GM12878 (cell line): Measurements from ENCODE around the gene CACNA1G. TPM values are rescaled to one million over a fixed set of nuclear protein-coding genes. Genes with fewer than 3 reads are reported as not detected.

Source experiments
- ATAC-seq: fragments of 200-7000 bp; cut with Tn5 transposase; 3 replicates; pipeline ENCODE4 v1.9.1; 2020; ENCODE audit warnings: mild to moderate bottlenecking, moderate library complexity
- BruUV-seq: library from RNA; stranded (reverse); fragments of 400-500 nt; replicated peaks from 2 replicates; lab custom pipeline; 2021; lab: Mats Ljungman, UMichigan
- CTCF ChIA-PET: fragments of 300-600 bp; sonication (Branson Sonifier 250); formaldehyde crosslinking; extraction: SDS; loops from one replicate; lab custom pipeline; 2021; ENCODE audit warnings: inconsistent platforms; lab: Yijun Ruan, JAX
- POLR2A ChIA-PET: fragments of 350-600 bp; formaldehyde crosslinking; extraction: SDS; loops from one replicate; lab custom pipeline; 2021; ENCODE audit warnings: inconsistent platforms; lab: Charles Lee
- RAD21 ChIA-PET: fragments of 300-600 bp; sonication (Branson Sonifier 250); formaldehyde crosslinking; loops from one replicate; lab custom pipeline; 2023; ENCODE audit warnings: antibody characterized with exemption; ENCODE audit not compliant: unreplicated experiment; lab: Charles Lee
- SMC1A ChIA-PET: fragments of 300-600 bp; sonication (Branson Sonifier 250); formaldehyde crosslinking; loops from one replicate; lab custom pipeline; 2023; ENCODE audit not compliant: unreplicated experiment, uncharacterized antibody; lab: Charles Lee
- DNase-seq: peaks from one replicate; pipeline ENCODE4 v3.0.0-alpha.2; 2011; ENCODE audit warnings: low read depth, low spot score
- FAIRE-seq: peaks from 3 replicates; lab custom pipeline; 2011; peaks lifted over from hg19 to GRCh38; lab: Jason Lieb, UNC
- H2AFZ ChIP-seq: 2 replicates; pipeline ENCODE4 v1.6.0; 2011; ENCODE audit warnings: low read depth, low read length, control low read depth; ENCODE audit not compliant: control insufficient read depth
- H3K27ac ChIP-seq: 2 replicates; pipeline ENCODE4 v1.5.1; 2011; ENCODE audit warnings: control low read depth; ENCODE audit not compliant: control insufficient read depth, insufficient read depth
- H3K27me3 ChIP-seq, 2 experiments: replicated peaks in 1 of 2; 2 replicates each; pipeline versions ENCODE4 v1.6.0 to v1.6.1; 2011; ENCODE audit warnings: low read length in 1 of 2; ENCODE audit not compliant: control insufficient read depth in 2 of 2, insufficient read depth in 2 of 2
- H3K36me3 ChIP-seq, 2 experiments: 2 replicates each; pipeline ENCODE4 v1.5.1; 2011; ENCODE audit warnings: low read length in 1 of 2; ENCODE audit not compliant: control insufficient read depth in 2 of 2, insufficient read depth in 2 of 2
- H3K4me1 ChIP-seq: 2 replicates; pipeline ENCODE4 v1.6.1; 2011; ENCODE audit warnings: mild to moderate bottlenecking, low read length, moderate library complexity, mixed read lengths; ENCODE audit not compliant: control insufficient read depth, insufficient read depth
- H3K4me2 ChIP-seq: 2 replicates; pipeline ENCODE4 v1.6.0; 2011; ENCODE audit warnings: control low read depth; ENCODE audit not compliant: control insufficient read depth, insufficient read depth
- H3K4me3 ChIP-seq: fragments of 200-600 bp; sonication (generic); 2 replicates; pipeline ENCODE4 v1.5.1; 2016
- H3K79me2 ChIP-seq: 2 replicates; pipeline ENCODE4 v1.6.0; 2011; ENCODE audit warnings: low read length; ENCODE audit not compliant: control insufficient read depth, insufficient read depth
- H3K9ac ChIP-seq: 2 replicates; pipeline ENCODE4 v1.8.0; 2011; ENCODE audit warnings: low read length, control low read depth, mixed read lengths; ENCODE audit not compliant: control insufficient read depth, insufficient read depth
- H3K9me3 ChIP-seq: replicated peaks from 3 replicates; pipeline ENCODE4 v1.5.1; 2011; ENCODE audit warnings: mild to moderate bottlenecking, low read length; ENCODE audit not compliant: control insufficient read depth, insufficient read depth
- H4K20me1 ChIP-seq: 2 replicates; pipeline ENCODE4 v1.6.0; 2011; ENCODE audit not compliant: control insufficient read depth, insufficient read depth
- BACH1 ChIP-seq: fragments of 450-650 bp; IDR thresholded peaks from 2 replicates; pipeline ENCODE4 v1.6.1; 2017; ENCODE audit warnings: mild to moderate bottlenecking, borderline replicate concordance
- CHD1 ChIP-seq: IDR thresholded peaks from 2 replicates; pipeline ENCODE4 v1.6.1; 2012; ENCODE audit warnings: low read depth, low read length, improper control_type of control experiment
- CHD2 ChIP-seq: IDR thresholded peaks from 2 replicates; pipeline ENCODE4 v1.6.1; 2011; ENCODE audit warnings: low read depth, low read length, improper control_type of control experiment, borderline replicate concordance
- CREB1 ChIP-seq: IDR thresholded peaks from 2 replicates; pipeline ENCODE4 v1.6.1; 2012; ENCODE audit warnings: low read depth, mild to moderate bottlenecking, inconsistent platforms
- E4F1 ChIP-seq: fragments of 450-650 bp; IDR thresholded peaks from 2 replicates; pipeline ENCODE4 v1.6.1; 2018; ENCODE audit warnings: borderline replicate concordance, mild to moderate bottlenecking; ENCODE audit not compliant: partially characterized antibody
- IRF5 ChIP-seq: fragments of 450-650 bp; IDR thresholded peaks from 2 replicates; pipeline ENCODE4 v1.6.1; 2017; ENCODE audit warnings: borderline replicate concordance
- NFYA ChIP-seq: IDR thresholded peaks from 2 replicates; pipeline ENCODE4 v1.6.1; 2011; ENCODE audit warnings: low read depth, mild to moderate bottlenecking, low read length, improper control_type of control experiment, borderline replicate concordance
- NR2C1 ChIP-seq: fragments of 450-650 bp; IDR thresholded peaks from 2 replicates; pipeline ENCODE4 v1.6.1; 2017; ENCODE audit warnings: antibody characterized with exemption, mild to moderate bottlenecking, moderate library complexity
- PAX5 ChIP-seq: IDR thresholded peaks from 2 replicates; pipeline ENCODE4 v1.6.1; 2011; ENCODE audit warnings: low read depth, low read length, borderline replicate concordance
- PBX3 ChIP-seq: IDR thresholded peaks from 2 replicates; pipeline ENCODE4 v1.6.1; 2011; ENCODE audit warnings: mild to moderate bottlenecking, low read depth, low read length, moderate library complexity; ENCODE audit not compliant: insufficient replicate concordance
- POLR2AphosphoS2 ChIP-seq: IDR thresholded peaks from 2 replicates; pipeline ENCODE4 v1.6.1; 2011; ENCODE audit warnings: low read depth, mild to moderate bottlenecking, low read length, improper control_type of control experiment, moderate library complexity
- REST ChIP-seq: IDR thresholded peaks from 2 replicates; pipeline ENCODE4 v1.6.1; 2012; ENCODE audit warnings: mild to moderate bottlenecking, low read depth, low read length
- TCF3 ChIP-seq: IDR thresholded peaks from 2 replicates; pipeline ENCODE4 v1.6.1; 2012; ENCODE audit warnings: low read depth, mild to moderate bottlenecking, low read length, borderline replicate concordance; ENCODE audit not compliant: insufficient read depth
- TCF7 ChIP-seq: IDR thresholded peaks from 2 replicates; pipeline ENCODE4 v1.6.1; 2014; ENCODE audit warnings: antibody characterized with exemption, borderline replicate concordance
- YBX1 ChIP-seq: fragments of 450-650 bp; IDR thresholded peaks from 2 replicates; pipeline ENCODE4 v1.6.1; 2016; ENCODE audit warnings: antibody characterized with exemption
- ZNF217 ChIP-seq: fragments of 450-650 bp; IDR thresholded peaks from 2 replicates; pipeline ENCODE4 v1.6.1; 2017; ENCODE audit warnings: antibody characterized with exemption, mild to moderate bottlenecking
- WGBS: methylation state at CpG from one replicate; pipeline ENCODE4 v1.1.6; 2016; ENCODE audit warnings: low lambda C conversion rate; ENCODE audit not compliant: insufficient replicate concordance, insufficient coverage; ENCODE audit errors: missing lambda C conversion rate; 5-methylcytosine and 5-hydroxymethylcytosine counted together
- in situ Hi-C: fragments of 300-500 bp; cut with MboI; formaldehyde crosslinking; loops from 9 replicates; pipeline ENCODE4 v1.14.3; 2018; ENCODE audit warnings: mixed read lengths
- intact Hi-C: fragments of 100-400 bp; cut with micrococcal nuclease; formaldehyde crosslinking; loops from one replicate; pipeline ENCODE4 v1.14.2; 2022; ENCODE audit not compliant: unreplicated experiment
- polyA plus RNA-seq, 11 experiments: library from polyadenylated mRNA; depleted of rRNA in 4 of 11; unstranded in 6 of 11; stranded (reverse) in 5 of 11; fragments of >200 nt; fragmentation: Nextera tagmentation in 4 of 11; fragmentation: Illumina TruSeq in 1 of 11; extraction: Ambion mirVana in 4 of 11; extraction: Trizol in 1 of 11; gene quantifications; 1 replicate in 1 of 11; 2 replicates in 10 of 11; pipeline versions ENCODE4 v1.2.1 to v1.2.3, GENCODE V29; 2011 to 2016; ENCODE audit warnings: inconsistent platforms in 2 of 11, missing spikeins in 2 of 11, low read depth in 1 of 11
- total RNA-seq, 4 experiments: library from RNA; depleted of rRNA in 3 of 4; stranded (reverse); fragments of >200 nt in 3 of 4; fragmentation: Illumina TruSeq in 1 of 4; extraction: Trizol in 1 of 4; gene quantifications; 2 replicates each; pipeline versions ENCODE4 v1.2.1 to v1.2.3, GENCODE V29; 2013 to 2021

CACNA1G gene
- total and polyA plus RNA-seq, 10 of the 15 experiments (the other 5 are each of a cell fraction or from before 2014, with no cell fraction given), result 0.03 to 0.15 TPM; not detected in 8

DNA sequence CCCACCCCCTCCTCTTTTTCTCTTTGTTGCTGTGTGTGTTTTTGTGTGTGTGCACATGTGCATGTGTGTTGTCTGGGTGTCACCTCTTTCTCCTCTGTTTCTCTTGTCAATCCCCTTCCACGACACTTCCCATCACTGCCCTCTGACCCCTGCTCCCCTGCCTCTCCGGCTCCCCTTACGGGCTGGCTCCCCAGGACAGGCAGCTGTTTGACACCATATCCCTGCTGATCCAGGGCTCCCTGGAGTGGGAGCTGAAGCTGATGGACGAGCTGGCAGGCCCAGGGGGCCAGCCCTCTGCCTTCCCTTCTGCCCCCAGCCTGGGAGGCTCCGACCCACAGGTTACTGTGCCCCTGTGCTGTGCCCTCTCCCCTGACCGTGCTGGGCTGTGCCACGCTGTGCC lies 59.0 kb downstream of the CACNA1G start:
- POLR2A ChIA-PET, result no interaction called here
- ATAC-seq (no peak), FAIRE-seq (no peak), DNase-seq (no peak)
- no TSS peak for BruUV-seq
- Histone ChIP-seq H3K27me3 (no peaks in the 10 kb centered on the region; a peak in 1 of 4 replicates), H3K79me2 (no peaks in the 10 kb centered on the region), H3K27ac (no peak overlapping the region), H3K4me2 (no peak overlapping the region), H3K36me3 (no peaks in the 10 kb centered on the region), H3K4me1 (no peaks in the 10 kb centered on the region), H4K20me1 (no peaks in the 10 kb centered on the region), H3K9ac (no peak overlapping the region), H3K9me3 (no peaks in the 10 kb centered on the region), H3K4me3 (no peak overlapping the region), H2AFZ (no peak overlapping the region)
- no peak for TF ChIP-seq NFYA
- TF ChIP-seq TCF7, result no peak
- no peak for TF ChIP-seq PAX5
- no peak for TF ChIP-seq PBX3
- no peak for TF ChIP-seq CHD1
- TF ChIP-seq NR2C1, result no peak
- no peak for TF ChIP-seq TCF3
- TF ChIP-seq IRF5, result no peak
- TF ChIP-seq E4F1, result no peak
- no peak for TF ChIP-seq YBX1
- no peak for TF ChIP-seq REST
- no peak for TF ChIP-seq ZNF217
- TF ChIP-seq CHD2, result no peak
- no peak for TF ChIP-seq BACH1
- no peak for TF ChIP-seq POLR2AphosphoS2
- TF ChIP-seq CREB1, result no peak
- SMC1A ChIA-PET, result no interaction called here
- in situ Hi-C loops (no loop called here), intact Hi-C loops (no loop called here)
- CTCF ChIA-PET, result no interaction called here
- RAD21 ChIA-PET, result no interaction called here
- 29% methylated on average over 7 of the region's 7 CpGs for WGBS
